ENCODE data around the gene PDIA6. TPM values are rescaled to one million over a fixed set of nuclear protein-coding genes. Genes with fewer than 3 reads are reported as not detected.

PDIA6 gene
- total RNA-seq, 1 experiment from 2014 or later: 149 TPM

- POLR2A ChIA-PET: no interaction called here
- Histone ChIP-seq H2AFZ (ENCODE audit: low read depth, low read length, poor library complexity, severe bottlenecking) (no peak overlapping the region), H3K4me3 (replicated peaks in 1 of 2; ENCODE audit: low read depth in 1 of 2, low read length in 2 of 2) (no peak overlapping the region), H3K79me2 (ENCODE audit: insufficient read depth, low read length) (no peaks in the 10 kb centered on the region), H3K9ac (ENCODE audit: low read length) (no peak overlapping the region), H4K20me1 (ENCODE audit: insufficient read depth) (no peaks in the 10 kb centered on the region), H3K36me3 (ENCODE audit: control insufficient read depth in 1 of 2, insufficient read depth in 2 of 2, low read length in 2 of 2) (no peaks in the 10 kb centered on the region), H3K27me3 (ENCODE audit: insufficient read depth, low read length) (no peaks in the 10 kb centered on the region), H3K9me2 (ENCODE audit: insufficient read depth) (no peaks in the 10 kb centered on the region), H3K4me2 (ENCODE audit: low read length) (no peak overlapping the region), H3K27ac (ENCODE audit: low read depth, low read length) (no peak overlapping the region), H3K4me1 (ENCODE audit: control insufficient read depth in 1 of 2, insufficient read depth in 2 of 2, low read length in 2 of 2) (no peaks in the 10 kb centered on the region), H3K9me3 (ENCODE audit: control insufficient read depth in 1 of 2, insufficient read depth in 1 of 2, low read depth in 1 of 2, low read length in 2 of 2) (no peaks in the 10 kb centered on the region)
- no peak for ATAC-seq
- intact Hi-C loops (cut with micrococcal nuclease): no loop called here
- RAD21 ChIA-PET (ENCODE audit: low non-redundant PET in 1 of 2, low total read pairs in 2 of 2, uncharacterized antibody in 2 of 2, unreplicated experiment in 2 of 2): no interaction called here
- CTCF ChIA-PET: no interaction called here
- no peak for DNase-seq (ENCODE audit: low read depth, low spot score)
- no TSS peak for BruUV-seq (replicated peaks)
- TF ChIP-seq EZH2 (IDR thresholded peaks at IDR 0.05): no peak
- no peak for TF ChIP-seq ZFX (IDR thresholded peaks at IDR 0.05)
- no peak for TF ChIP-seq POLR2AphosphoS5 (IDR thresholded peaks at IDR 0.05; ENCODE audit: low read depth, low read length)
- TF ChIP-seq, protein P1, sequence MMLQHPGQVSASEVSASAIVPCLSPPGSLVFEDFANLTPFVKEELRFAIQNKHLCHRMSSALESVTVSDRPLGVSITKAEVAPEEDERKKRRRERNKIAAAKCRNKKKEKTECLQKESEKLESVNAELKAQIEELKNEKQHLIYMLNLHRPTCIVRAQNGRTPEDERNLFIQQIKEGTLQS (IDR thresholded peaks at IDR 0.05): no peak
- TF ChIP-seq, protein P2, sequence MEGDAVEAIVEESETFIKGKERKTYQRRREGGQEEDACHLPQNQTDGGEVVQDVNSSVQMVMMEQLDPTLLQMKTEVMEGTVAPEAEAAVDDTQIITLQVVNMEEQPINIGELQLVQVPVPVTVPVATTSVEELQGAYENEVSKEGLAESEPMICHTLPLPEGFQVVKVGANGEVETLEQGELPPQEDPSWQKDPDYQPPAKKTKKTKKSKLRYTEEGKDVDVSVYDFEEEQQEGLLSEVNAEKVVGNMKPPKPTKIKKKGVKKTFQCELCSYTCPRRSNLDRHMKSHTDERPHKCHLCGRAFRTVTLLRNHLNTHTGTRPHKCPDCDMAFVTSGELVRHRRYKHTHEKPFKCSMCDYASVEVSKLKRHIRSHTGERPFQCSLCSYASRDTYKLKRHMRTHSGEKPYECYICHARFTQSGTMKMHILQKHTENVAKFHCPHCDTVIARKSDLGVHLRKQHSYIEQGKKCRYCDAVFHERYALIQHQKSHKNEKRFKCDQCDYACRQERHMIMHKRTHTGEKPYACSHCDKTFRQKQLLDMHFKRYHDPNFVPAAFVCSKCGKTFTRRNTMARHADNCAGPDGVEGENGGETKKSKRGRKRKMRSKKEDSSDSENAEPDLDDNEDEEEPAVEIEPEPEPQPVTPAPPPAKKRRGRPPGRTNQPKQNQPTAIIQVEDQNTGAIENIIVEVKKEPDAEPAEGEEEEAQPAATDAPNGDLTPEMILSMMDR (IDR thresholded peaks at IDR 0.05 in 2 of 3, conservative IDR thresholded peaks at IDR 0.05 in 1 of 3; ENCODE audit: borderline replicate concordance in 1 of 3, insufficient read depth in 1 of 3, low read depth in 2 of 3, low read length in 2 of 3): no peak
- TF ChIP-seq TCF7L2 (IDR thresholded peaks at IDR 0.05; ENCODE audit: borderline replicate concordance, extremely low read depth, insufficient read depth, insufficient read length): no peak
These were observed 79.0 kb downstream of the PDIA6 start for GRCh38 chr2:10733566-10733925.

Other genes starting within 250 kb of the PDIA6 start
- gene NOL10, start 122.8 kb downstream of the PDIA6 start, total RNA-seq (2021; ENCODE audit: unreplicated experiment): 35.0 TPM
- 2.0 TPM for gene ATP6V1C2, start 91.2 kb downstream of the PDIA6 start, total RNA-seq (2021; ENCODE audit: unreplicated experiment)
- 0.52 TPM for gene KCNF1, start 99.1 kb upstream of the PDIA6 start, total RNA-seq (2021; ENCODE audit: unreplicated experiment)